Femur (tissue), 1 donor: Measurements from ENCODE around the gene AMN.
"Not testable (repeated sequence)": the region's sequence is repeated elsewhere in the genome, so short reads cannot be mapped to it uniquely, and the experiment has no call there.

Source experiments
- DNase-seq: peaks from one replicate; pipeline ENCODE4 v3.0.0-alpha.2; 2017

The AMN gene

DNA sequence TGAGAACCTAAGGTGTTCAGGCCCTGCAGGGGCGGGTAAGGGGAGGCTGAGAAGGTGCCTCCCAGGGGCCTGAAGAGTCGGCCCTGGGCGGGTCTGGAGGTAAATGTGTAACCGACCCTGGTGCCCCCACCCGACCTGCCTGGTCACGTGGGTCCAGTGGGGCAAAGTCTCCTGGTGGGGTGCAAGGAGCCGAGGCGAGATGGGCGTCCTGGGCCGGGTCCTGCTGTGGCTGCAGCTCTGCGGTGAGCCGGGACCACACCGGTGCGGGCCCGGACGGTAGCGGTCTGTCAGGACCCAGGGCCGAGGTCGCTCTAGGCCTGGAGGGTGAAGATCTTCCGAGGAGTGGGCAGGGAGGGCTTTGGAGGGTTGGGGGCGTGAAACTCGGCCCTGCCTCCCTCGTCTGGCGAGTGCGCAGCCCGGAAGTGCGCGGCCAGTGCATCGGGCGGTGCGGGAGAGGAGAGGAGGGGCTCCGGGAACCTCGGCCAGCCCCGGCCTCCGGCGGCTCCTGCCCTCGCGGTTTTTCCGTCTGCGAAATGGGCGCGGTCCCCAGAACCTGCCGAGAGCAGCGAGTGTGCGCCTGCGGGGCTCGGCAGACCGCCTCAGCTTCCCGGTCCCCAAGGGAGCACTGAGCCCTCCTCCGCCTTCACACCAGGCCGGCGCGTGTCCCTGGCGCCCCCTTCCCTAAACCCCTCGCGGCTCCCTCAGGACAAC, at the start of gene AMN:
Gene AMN (plus strand): TSS at position 174 of the 711 bp plus-strand sequence. CDS start 26 bp downstream, at position 200.
- DNase-seq: no peak

DNA sequence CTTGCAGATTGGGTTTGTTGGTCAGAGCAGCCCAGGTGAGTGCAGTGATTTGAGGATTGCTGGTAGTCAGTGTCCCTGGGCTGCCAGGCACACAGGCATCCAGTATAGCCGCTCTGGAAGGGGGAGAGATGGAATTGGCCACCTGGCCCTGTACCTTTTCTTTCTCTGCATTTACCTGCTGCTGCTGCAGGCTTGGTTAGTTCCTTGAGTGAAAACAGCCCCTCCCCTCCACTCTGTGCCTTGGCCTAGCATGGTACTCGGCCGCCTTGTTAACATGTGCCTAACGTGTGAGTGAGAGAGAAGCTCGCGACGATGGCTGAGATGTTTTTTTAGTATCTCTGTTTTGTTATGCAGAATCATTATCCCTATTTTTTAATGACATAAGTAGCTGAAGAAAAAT, 49.3 kb upstream of the AMN start:
- no peak for DNase-seq

DNA sequence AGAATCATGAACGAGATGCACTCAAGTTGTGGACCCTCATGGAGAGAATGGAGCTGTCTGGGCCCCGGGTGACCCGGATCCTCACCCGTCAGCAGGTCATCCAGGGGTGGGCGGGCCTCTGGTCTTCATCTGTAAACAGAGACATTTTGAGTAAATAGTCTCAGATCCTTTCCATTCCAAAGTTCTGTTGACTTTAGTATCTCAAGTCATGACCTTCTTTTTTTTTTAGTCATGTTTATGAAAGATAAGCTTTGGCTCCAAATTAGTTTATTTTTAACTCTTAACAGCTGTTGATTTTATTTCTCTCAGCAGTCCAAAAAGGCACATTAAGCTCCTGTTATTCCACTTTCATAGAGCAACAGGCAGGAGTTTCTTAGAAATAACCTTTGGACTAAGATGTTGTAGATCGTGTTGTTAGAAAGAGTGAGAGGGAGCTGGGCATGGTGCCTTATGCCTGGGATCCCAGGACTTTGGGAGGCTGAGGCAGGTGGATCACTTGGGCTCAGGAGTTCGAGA, 48.9 kb upstream of the AMN start:
- DNase-seq: no peak

DNA sequence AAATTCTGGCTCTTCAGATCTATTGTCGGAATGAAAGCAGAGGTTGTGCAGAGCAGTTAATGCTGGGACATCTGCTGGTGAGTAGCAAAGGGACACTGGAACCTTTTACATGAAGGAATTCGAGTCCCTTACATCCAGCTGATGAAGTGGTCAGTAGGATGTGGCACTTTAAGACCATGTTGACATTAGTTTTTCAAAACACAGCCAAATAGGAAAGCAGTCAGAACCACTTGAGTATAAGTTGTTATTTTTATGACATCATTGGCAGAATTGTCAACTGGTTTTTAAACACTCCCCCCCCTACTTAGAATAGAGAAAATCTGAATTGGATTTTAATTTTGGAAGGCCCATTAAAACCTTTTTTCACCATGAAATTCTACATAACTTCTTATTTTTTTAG, 46.8 kb upstream of the AMN start:
- no peak for DNase-seq

DNA sequence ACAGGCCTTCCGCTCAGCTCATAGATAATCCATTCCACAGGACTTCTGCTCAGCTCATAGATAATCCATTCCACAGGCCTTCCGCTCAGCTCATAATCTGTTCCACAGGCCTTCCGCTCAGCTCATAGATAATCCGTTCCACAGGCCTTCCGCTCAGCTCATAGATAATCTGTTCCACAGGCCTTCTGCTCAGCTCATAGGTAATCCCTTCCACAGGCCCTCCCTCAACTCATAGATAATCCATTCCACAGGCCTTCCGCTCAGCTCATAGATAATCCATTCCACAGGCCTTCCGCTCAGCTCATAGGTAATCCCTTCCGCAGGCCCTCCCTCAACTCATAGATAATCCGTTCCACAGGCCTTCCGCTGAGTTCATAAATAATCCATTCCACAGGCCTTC, 45.0 kb upstream of the AMN start:
- DNase-seq: not testable (repeated sequence)

DNA sequence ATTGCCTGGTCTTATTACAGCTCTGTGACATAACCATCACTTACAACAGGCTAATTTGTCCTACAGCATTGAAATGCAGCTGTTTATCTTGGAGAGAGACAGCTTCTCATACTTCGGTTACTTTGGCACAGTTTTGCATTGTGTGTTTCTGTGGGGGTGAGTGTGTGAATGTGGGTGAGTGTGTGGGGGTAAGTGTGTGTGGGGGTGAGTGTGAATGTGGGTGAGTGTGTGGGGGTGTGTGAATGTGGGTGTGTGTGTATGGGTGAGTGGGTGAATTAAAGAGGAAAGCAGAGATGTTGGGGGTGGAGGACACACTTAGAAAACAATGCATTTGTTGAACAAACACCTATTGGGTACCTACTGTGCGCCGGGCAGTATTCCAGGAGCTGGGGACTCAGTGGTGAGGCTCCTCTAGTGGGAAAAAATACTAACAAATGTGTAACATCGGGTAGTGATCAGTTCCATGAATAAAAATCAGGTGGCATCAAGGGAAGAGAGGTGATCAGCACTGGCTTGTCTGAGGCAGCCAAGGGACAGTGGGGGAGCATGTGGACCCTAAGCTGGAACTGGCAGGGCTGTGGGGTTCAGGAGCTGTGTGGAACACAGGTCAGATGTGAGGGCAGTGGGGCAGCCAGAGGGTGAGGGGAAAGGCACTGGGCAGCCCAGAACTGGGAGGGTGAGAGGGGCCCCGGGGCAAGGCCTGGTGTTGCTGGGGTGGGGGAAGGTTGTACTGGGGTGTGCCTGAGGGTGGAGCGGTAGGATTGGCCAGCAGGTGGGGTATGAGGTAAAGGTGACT, 44.1 kb upstream of the AMN start:
- DNase-seq: no peak

DNA sequence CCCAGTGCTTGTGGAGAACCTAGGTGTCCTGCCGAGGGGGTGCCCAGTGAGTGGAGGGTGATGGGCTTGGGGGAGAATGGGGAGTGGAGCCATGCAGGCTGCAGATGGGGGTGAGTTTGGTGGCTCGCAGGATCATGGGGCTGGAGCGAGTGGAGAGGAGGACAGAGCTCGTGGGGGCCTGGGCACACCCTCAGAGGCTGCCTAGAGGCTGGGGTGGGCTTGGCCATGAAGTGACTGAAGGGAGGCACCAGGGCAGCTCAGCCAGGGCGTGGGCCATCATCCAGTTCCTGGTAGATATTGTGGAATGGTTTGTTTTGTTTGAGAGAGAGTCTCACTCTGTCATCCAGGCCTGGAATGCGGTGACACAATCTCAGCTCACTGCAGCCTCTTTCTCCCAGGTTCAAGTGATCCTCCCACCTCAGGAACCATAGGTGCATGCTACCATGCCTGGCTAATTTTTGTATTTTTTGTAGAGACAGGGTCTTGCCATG, 43.4 kb upstream of the AMN start:
- DNase-seq: no peak

DNA sequence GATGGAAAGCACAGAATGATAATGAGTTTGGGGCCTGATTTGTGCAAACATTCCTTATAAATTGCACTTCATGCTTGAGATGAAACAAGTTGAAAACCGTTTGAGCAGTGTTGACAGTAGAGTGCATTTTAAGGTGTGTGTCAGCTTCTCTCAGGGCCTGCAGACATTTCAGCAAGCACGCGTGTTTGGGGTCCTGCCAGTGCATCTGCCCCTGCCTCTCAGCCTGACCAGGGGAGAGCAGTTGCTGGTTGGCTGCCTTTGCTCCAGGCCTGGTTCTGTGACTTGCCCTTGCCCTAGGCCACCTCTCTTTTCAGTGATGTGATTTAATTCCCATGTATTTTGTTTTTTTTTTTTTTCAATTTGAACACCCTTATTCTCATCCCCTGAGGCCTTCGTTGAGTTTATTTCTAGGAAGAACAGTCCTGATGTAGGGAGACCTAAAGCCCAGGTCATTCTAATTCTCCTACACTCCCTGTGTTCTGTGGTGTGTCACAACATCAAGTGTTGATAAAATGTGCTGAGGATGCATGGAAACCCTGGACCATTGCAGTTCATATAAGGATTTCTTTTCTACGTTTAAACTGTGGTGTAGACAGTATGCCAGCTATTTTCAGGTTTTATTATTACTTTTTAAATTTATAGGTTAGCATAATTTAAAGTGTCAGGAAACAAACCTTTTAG, 40.1 kb upstream of the AMN start:
- peak; percentile 68 for DNase-seq

DNA sequence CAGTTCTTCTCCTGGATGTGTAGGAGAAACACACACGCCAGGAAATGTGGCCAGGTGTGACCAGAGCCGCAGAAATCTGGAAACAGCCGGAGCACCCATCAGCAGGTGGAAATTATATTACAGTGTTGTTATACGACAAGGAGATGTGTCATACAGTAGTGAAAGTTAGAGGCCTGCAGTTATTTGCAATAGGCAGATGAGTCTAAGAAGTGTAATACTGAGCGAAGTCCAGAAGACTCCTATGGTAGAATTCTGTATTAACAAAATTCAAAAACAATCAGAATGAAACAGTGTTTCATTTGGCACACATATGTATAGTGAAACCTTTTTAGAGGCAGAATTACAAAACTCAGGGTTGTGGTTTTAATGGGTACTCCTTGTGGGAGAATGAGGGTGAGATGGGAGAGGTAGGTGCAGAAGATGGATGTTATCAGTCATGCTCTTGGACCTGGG, 39.3 kb upstream of the AMN start:
- DNase-seq: no peak

DNA sequence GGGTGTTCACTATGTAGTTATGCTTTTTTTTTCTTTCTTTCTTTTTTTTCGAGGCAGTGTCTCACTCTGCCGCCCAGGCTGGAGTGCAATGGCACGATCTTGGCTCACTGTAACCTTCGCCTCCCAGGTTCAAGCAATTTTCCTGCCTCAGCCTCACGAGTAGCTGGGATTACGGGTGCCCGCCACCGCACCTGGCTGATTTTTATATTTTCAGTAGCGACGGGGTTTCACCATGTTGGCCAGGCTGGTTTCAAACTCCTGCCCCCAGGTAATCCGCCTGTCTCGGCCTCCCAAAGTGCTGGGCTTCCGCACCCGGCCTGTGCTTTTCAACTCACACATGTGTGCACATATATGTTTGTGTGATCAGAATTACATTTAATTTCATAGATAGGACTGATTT, 38.9 kb upstream of the AMN start:
- no peak for DNase-seq

DNA sequence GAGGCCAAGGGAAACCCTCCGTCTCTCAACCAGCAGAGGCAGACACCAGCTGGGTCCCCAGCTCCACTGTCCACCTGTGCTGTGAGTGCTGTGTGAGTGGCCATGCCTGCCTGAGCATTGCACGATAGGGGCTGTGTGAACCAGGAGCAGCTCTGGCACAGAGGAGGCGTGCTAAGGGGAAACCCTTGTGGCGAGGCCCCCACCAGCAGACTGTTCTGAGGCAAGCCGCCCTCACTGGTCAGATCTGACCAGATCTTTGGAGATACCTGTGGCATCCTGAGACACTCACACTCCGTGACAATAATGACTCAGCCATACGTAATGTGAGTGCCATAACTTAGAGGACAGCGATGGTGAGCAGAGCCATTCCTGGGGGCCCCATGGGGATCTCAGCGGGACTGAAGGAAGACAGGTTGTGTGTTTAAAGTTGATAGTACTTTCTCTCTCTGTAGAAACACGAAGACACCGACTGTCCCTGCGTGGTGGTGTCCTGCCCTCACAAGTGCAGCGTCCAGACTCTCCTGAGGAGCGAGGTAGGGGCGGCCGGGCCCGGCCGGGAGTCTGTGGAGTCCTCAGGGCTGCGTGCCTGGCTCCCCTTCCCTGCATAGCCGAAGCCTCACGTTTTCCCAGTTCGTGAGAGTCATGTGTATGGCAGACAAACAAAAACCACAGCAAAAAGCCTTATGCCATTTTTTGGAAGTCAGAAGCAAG, 36.6 kb upstream of the AMN start:
- no peak for DNase-seq

DNA sequence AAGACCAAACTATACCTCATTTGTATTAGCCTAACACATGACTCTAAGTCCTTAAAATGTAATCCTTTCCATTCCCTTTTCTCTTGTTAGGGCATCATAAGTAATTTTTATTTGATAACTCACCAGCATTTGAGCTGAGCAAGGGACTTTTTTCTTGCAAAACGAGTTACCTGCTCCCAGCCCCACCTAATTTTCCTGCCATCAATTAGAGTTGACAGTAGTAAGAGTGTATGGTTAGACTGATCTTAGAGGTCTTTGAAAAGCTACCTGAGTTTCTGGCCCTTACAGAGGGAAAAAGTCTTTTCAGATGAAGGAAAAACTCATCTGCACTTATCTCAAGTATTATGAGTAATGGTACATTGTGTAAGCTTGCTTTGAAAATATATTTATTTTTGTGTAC, 33.7 kb upstream of the AMN start:
- DNase-seq: no peak

DNA sequence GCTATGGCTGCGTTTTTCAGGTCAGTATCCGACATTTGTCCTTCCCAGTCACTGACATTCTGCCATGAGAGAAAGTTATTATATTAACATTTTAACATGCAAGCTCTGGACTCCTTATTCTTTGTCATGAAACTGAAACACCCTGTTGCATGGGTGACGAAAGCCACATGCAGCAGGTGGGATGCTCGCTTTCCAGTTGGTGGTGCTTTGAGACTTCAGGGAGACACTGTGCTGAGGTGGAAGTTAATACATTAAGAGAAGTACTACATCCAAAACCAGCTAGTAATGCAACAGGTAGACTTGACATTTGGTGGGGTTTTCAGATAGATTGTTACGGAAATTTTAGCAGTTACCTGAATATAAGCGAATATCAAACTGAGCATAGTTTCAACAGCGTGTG, 32.8 kb upstream of the AMN start:
- no peak for DNase-seq

DNA sequence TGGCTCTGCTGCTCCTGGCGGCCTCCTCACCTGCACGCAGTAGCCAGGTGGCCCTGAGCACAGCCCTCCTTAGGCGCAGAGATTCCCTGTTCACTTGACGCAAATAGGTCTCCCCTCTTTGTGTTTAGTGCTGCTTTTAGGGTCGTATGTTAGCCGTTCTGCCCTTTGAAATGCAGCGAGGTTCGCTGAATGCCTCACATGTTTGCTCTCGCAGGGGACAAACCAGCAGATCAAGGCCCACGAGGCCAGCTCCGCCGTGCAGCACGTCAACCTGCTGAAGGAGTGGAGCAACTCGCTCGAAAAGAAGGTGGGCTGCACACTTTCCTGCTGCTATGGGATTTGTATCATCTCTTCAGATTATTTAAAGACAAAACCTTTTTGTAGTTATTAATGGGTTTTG, 31.4 kb upstream of the AMN start:
- no peak for DNase-seq

DNA sequence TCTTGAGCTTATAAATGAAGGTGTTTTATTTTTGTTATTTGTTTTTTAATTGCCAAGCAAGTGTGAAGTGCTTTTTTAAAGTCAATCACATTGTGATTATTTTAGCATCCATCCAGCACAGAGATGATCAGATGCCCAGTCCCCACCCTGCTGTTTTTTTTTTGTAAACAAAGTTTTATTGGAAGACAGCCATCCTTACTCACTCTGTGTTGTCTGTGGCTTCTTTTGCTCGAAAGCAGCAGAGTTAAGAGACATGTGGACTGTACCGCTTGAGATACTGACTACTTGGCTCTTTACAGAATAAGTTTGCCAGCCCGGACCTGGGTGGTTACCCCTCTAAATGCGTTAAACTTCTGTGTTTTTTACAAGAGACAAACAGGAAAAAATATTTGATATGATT, 30.9 kb upstream of the AMN start:
- no peak for DNase-seq

DNA sequence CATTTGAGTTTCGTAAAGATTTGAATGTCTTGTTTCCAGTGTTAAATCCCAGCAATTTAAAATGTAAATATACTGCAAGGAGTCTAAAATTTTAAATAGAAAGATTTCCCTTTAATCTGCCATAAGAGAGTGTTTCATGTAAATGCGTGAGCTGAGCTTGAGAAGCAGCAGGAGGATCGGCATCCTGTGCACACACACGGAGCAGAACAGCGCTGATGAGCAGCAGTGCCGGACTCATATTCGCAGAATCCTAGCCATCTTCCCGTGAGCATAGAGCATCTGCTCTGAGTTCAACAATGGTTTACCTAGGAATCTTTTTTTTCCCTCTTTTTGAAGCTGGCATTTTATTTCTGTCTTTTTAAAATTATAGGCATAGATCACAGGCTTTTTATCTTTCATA, 29.8 kb upstream of the AMN start:
- DNase-seq: no peak

DNA sequence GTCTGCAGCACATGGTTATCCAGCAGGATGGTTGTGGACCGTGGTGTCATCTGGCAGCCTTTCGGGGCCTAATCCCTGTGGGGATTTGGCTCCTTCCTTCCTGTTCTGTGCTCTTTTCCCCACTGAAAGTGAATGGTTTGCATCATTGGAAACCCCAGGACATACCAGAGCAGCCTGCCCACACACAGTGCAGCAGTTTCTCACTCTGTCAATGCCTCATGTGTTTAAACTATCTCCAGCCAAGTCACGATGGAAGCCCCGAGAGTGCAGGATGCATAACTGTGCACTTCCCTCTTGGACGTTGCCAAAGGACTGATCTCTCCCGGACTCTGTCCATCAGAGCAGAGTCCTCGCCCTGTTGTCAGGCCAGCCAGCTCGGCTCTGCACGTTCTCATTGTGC, 29.0 kb upstream of the AMN start:
- DNase-seq: peak; percentile 78

DNA sequence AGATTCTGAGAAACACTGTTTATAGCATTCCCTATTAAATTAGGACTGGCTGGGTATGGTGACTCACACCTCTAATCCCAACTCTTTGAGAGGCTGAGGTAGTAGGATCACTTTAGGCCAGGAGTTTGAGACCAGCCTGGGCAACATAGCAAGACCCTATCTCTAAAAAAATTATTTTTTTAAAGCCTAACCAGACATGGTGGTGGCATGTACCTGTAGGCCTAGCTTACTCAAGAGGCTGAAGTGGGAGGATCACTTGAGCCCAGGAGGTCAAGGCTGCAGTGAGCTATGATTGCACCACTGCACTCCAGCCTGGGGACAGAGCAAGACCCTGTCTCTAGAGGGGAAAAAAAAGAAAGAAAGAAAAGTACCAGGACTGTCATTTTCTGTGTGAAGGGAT, 25.7 kb upstream of the AMN start:
- DNase-seq: not testable (repeated sequence)

DNA sequence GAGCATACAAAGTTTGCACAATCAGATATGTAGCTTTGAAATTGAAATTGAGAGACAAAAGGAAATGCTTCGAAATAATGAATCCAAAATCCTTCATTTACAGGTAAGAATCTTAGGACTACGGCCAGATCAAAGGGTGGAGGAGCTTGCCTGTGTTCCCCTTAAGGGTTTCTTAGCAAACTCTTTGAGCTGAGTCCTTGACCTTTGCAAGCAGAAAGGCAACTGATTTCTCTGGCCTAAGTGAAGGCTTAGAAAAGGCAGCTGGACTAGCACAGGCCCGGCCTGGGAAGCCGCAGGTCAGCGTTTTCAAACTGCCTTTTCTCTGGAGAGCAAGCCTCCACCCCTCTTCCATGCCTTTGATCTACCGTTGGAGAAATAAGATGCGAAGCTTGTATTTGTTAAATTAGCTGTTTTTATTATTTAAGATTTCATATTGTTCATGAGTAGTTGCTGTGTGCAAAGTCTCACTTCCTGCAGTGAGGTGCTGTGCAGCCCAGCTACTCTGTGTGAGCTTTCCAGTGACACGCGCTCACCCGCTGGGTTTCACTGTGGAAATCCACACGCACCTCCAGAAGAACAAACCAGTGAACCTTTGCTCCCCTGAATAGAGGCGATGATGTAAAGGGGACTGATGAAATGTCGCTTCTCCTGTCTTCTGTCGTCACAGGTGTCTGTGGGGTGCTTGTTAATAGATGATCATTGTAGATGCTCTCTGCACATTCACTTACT, 25.0 kb upstream of the AMN start:
- no peak for DNase-seq

DNA sequence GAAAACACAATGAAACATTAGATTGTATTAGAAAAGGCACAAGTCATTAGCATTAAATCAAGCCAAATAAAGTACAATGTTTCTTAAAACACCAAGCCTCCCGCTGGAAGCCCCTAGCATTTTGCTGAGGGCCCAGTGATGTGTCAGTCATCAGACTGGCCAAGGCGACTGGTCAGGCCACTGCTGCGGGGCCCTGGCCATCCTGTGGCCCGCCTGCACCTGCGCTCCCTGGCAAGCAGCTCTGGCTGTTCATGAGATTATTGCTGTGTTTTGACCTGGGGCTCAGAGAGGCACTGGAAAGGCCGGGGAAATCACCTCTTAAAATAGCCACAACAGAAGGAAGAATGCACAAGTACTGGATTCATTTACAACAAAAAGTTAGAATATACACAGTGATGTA, 24.2 kb upstream of the AMN start:
- DNase-seq: no peak

DNA sequence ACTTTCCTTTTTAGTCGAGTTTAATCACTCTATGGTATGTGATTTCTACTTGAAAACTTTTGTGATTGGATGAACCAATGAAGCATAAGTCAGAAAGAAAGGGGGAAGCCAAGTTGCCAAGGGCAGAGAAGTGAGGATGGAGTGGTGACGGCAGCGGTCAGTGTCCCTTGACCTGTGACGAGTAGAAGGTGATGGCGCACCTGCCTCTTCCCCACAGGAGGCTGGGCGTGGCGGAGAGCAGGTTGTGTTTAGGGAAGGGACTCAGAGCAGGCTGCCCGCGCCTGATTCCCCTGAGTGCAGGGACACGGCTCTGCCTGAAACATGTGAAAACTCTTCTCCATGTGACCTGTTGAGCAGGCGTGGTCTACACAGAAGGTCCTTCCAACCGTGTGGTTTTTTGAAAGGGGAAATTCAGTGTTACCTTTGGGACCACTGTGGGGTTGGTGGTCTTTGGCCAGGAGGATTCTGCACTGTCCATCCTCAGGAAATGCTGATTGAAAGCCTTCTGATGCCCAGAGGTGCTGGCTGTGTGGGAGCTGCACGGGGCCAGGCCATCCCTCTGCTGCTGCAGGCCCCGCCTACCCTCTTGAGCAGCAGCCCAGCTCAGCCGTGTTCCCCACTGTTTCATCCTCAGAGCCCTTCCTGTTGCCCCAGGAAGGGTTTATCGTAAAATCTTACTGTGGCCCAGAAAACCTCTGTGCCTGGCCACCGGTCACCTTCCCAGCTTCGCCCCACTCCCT, 23.5 kb upstream of the AMN start:
- no peak for DNase-seq
